Kidney (tissue), 14 donors: ENCODE measurements around the gene MPZL1. TPM values are rescaled to one million over a fixed set of nuclear protein-coding genes. Genes with fewer than 3 reads are reported as not detected.

Source experiments
- DNase-seq, 5 donors: peaks; one replicate each; pipeline ENCODE4 v3.0.0-alpha.2; 2013 to 2020
- FAIRE-seq: peaks from 2 replicates; lab custom pipeline; 2012; peaks lifted over from hg19 to GRCh38; lab: Jason Lieb, UNC
- H3K27ac ChIP-seq, 2 donors: one replicate each; pipeline ENCODE4 v1.7.0; 2013; ENCODE audit warnings: low read depth in 2 of 2, low read length in 2 of 2, inconsistent platforms in 1 of 2
- H3K27me3 ChIP-seq: one replicate; pipeline ENCODE4 v1.7.1; 2013; ENCODE audit warnings: low read length, inconsistent platforms; ENCODE audit not compliant: control insufficient read depth, insufficient read depth
- H3K36me3 ChIP-seq, 3 donors: one replicate each; pipeline versions ENCODE4 v1.7.0 to v1.7.1; 2013; ENCODE audit warnings: low read length in 3 of 3, control low read depth in 1 of 3, inconsistent platforms in 1 of 3; ENCODE audit not compliant: insufficient read depth in 3 of 3, control insufficient read depth in 2 of 3
- H3K4me1 ChIP-seq, 3 donors: one replicate each; pipeline versions ENCODE4 v1.7.0 to v1.7.1; 2013; ENCODE audit warnings: low read length in 3 of 3, inconsistent platforms in 1 of 3, low read depth in 1 of 3; ENCODE audit not compliant: control insufficient read depth in 2 of 3, insufficient read depth in 2 of 3
- H3K4me3 ChIP-seq, 3 donors: one replicate each; pipeline versions ENCODE4 v1.7.0 to v1.8.1; 2013; ENCODE audit warnings: low read length in 3 of 3, control low read depth in 1 of 3, inconsistent platforms in 1 of 3
- H3K9ac ChIP-seq, 3 donors: one replicate each; pipeline versions ENCODE4 v1.7.0 to v1.7.1; 2013; ENCODE audit warnings: low read length in 3 of 3, control low read depth in 1 of 3, inconsistent platforms in 1 of 3
- H3K9me3 ChIP-seq, 3 donors: one replicate each; pipeline versions ENCODE4 v1.7.0 to v1.7.1; 2013; ENCODE audit warnings: low read length in 3 of 3, control low read depth in 1 of 3, inconsistent platforms in 1 of 3; ENCODE audit not compliant: control insufficient read depth in 2 of 3, insufficient read depth in 1 of 3
- intact Hi-C: fragments of 100-400 bp; cut with DNase I; formaldehyde crosslinking; loops from one replicate; pipeline ENCODE4 v1.11.1; 2022
- polyA plus RNA-seq: library from polyadenylated mRNA; stranded (reverse); fragments of 350-450 nt; fragmentation: Illumina TruSeq; extraction: RNeasy Lipid Tissue Mini Kit (QIAGEN cat#74804); gene quantifications from one replicate; pipeline ENCODE4 v1.2.3, GENCODE V29; 2014; ENCODE audit warnings: low read depth, low replicate concordance; ENCODE audit not compliant: insufficient read depth
- total RNA-seq: library from RNA; stranded (reverse); fragmentation: NEBNext Ultra II Directional; extraction: Animal tissue kit (Norgen Biotek cat#: 25700); gene quantifications from one replicate; pipeline ENCODE4 v1.2.1, GENCODE V29; 2021
- TF ChIP-seq, protein P1 (sequence below): IDR thresholded peaks from 3 replicates; pipeline ENCODE4 v1.5.1; 2012; ENCODE audit warnings: mild to moderate bottlenecking, moderate library complexity, borderline replicate concordance; ENCODE audit not compliant: insufficient read depth; ENCODE audit errors: extremely low read depth
- donor health status: control.
- donor health status: control.
- donor health status: control.
- donor health status: control.
- donor health status: control.
- donor health status: DM: yes; HTN: yes; CAD: no.
- donor health status: Normal renal cell carcinoma (clear cell type).

MPZL1 gene
- total and polyA plus RNA-seq, 2 donors from 2014 or later, result 42.1 to 98.3 TPM

DNA sequence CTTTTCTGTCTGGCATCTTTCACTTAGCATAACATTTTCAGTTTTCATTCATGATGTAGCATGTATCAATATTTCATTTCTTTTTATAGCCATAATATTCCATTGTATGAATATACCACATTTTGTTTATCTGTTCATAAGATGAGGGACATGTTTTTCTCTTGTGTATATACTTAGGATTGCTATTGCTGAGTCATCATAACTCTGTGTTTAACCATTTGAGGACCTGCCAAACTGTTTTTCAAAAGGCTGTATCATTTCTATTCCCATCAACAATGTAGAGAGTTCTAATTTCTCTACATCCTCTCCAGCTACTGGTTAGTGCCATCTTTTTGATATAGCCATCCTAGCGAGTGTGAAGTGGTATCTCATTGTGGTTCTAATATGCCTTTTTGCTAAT is 26.2 kb downstream of the MPZL1 start:
- Histone ChIP-seq H3K27ac (no peak overlapping the region), H3K9ac (no peak overlapping the region), H3K4me3 (no peak overlapping the region), H3K27me3 (no peaks in the 10 kb centered on the region), H3K4me1 (no peaks in the 10 kb centered on the region), H3K36me3 (no peaks in the 10 kb centered on the region), H3K9me3 (no peaks in the 10 kb centered on the region)
- intact Hi-C loops, result no loop called here
- FAIRE-seq (no peak), DNase-seq (no peak)
- TF ChIP-seq, protein P1, sequence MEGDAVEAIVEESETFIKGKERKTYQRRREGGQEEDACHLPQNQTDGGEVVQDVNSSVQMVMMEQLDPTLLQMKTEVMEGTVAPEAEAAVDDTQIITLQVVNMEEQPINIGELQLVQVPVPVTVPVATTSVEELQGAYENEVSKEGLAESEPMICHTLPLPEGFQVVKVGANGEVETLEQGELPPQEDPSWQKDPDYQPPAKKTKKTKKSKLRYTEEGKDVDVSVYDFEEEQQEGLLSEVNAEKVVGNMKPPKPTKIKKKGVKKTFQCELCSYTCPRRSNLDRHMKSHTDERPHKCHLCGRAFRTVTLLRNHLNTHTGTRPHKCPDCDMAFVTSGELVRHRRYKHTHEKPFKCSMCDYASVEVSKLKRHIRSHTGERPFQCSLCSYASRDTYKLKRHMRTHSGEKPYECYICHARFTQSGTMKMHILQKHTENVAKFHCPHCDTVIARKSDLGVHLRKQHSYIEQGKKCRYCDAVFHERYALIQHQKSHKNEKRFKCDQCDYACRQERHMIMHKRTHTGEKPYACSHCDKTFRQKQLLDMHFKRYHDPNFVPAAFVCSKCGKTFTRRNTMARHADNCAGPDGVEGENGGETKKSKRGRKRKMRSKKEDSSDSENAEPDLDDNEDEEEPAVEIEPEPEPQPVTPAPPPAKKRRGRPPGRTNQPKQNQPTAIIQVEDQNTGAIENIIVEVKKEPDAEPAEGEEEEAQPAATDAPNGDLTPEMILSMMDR, result no peak

GRCh38 chr1:167748906-167749305 is 27.1 kb downstream of the MPZL1 start:
- no peak overlapping the region for H3K4me3 ChIP-seq
- no peak overlapping the region for H3K9ac ChIP-seq
- no peaks in the 10 kb centered on the region for H3K27me3 ChIP-seq
- no peak for FAIRE-seq
- no peaks in the 10 kb centered on the region for H3K4me1 ChIP-seq
- TF ChIP-seq, protein P1, result no peak
- H3K9me3 ChIP-seq, result no peaks in the 10 kb centered on the region
- no peaks in the 10 kb centered on the region for H3K36me3 ChIP-seq
- no peak overlapping the region for H3K27ac ChIP-seq
- intact Hi-C loops, result no loop called here
- no peak for DNase-seq

DNA sequence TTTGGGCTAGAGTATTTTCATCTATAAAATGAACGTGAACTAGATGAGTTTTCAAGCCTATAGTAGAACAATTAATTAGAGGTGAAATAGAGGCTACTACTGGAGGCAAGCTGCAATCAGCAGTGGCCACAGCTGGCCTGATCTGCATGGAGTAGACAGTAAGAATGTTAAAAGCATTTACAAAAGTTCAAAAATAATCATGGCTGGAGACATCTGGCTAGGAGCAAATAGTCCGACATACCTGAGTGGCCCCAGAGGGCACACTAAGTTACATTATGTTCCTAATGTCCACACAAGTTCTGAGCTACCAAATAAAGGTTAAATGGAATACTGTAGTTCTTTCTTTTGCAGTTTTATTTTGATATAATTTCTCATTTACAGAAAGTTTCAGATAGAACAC is 28.0 kb downstream of the MPZL1 start:
- DNase-seq (no peak), FAIRE-seq (no peak)
- Histone ChIP-seq H3K27me3 (no peaks in the 10 kb centered on the region), H3K9ac (no peak overlapping the region), H3K4me1 (no peaks in the 10 kb centered on the region), H3K4me3 (no peak overlapping the region), H3K27ac (no peak overlapping the region), H3K36me3 (no peaks in the 10 kb centered on the region), H3K9me3 (no peaks in the 10 kb centered on the region)
- TF ChIP-seq, protein P1, result no peak
- intact Hi-C loops, result no loop called here

GRCh38 chr1:167750641-167751040 is 28.9 kb downstream of the MPZL1 start:
- Histone ChIP-seq H3K27ac (no peak overlapping the region), H3K9me3 (no peaks in the 10 kb centered on the region), H3K4me1 (no peaks in the 10 kb centered on the region), H3K27me3 (no peaks in the 10 kb centered on the region), H3K9ac (no peak overlapping the region), H3K36me3 (no peaks in the 10 kb centered on the region), H3K4me3 (no peak overlapping the region)
- DNase-seq, result no peak
- TF ChIP-seq, protein P1, result no peak
- intact Hi-C loops, result no loop called here
- FAIRE-seq, result peak; percentile 8
